Right atrium auricular region (tissue), 2 donors: ENCODE data around the gene DNHD1. TPM values are rescaled to one million over a fixed set of nuclear protein-coding genes. Genes with fewer than 3 reads are reported as not detected.

ENCODE experiments used
- DNase-seq: peaks from one replicate; pipeline ENCODE4 v3.0.0-alpha.2; 2019; ENCODE audit warnings: low spot score
- H3K27ac ChIP-seq, 2 donors: fragments of 200-600 bp; sonication (generic); 1 replicate in 1 of 2; 2 replicates in 1 of 2; pipeline ENCODE4 v1.5.1; 2016 to 2019
- H3K27me3 ChIP-seq, 2 donors: fragments of 200-600 bp; sonication (generic); one replicate each; pipeline versions ENCODE4 v1.5.1 to v1.6.0; 2017 to 2019
- H3K36me3 ChIP-seq: fragments of 200-600 bp; sonication (generic); one replicate; pipeline ENCODE4 v1.5.1; 2016
- H3K4me1 ChIP-seq, 2 donors: fragments of 200-600 bp; sonication (generic); one replicate each; pipeline versions ENCODE4 v1.5.1 to v1.6.0; 2017 to 2019
- H3K4me3 ChIP-seq, 2 donors: fragments of 200-600 bp; sonication (generic); 1 replicate in 1 of 2; 2 replicates in 1 of 2; pipeline ENCODE4 v1.5.1; 2017 to 2019; ENCODE audit warnings: mild to moderate bottlenecking in 1 of 2, moderate library complexity in 1 of 2
- H3K9me3 ChIP-seq, 2 donors: fragments of 200-600 bp; sonication (generic); one replicate each; pipeline ENCODE4 v1.5.1; 2019
- total RNA-seq, 2 donors: library from RNA; depleted of rRNA; stranded (reverse); fragments of >200 nt; gene quantifications; one replicate each; pipeline ENCODE4 v1.1.0, GENCODE V29; 2016
- TF ChIP-seq, protein P1 (sequence below), 2 donors: fragments of 200-600 bp; sonication (generic); IDR thresholded peaks; one replicate each; pipeline ENCODE4 v1.5.1; 2019; ENCODE audit warnings: antibody characterized with exemption in 2 of 2

DNHD1 gene
- total RNA-seq, 2 donors from 2014 or later, result 4.4 to 4.8 TPM

DNA sequence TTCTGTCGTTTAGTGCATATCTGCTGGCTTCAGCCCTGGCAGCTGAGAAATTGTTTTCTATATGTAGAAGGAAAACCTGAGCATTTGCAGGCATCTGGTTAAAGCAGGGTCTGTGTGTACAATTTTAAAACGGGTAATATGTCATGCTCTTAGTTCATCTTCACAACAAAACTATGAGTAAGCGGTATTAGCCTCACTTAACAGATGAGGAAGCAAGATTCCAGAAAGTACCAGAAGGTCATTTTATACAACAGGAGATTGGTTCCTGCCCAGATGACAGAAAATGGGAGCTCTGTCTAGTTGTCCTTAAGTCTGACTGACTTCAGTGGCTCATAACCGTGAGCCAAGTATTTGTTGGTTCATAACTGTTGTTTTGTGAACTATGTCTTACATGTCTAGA, 14.6 kb upstream of the DNHD1 start:
- TF ChIP-seq, protein P1, sequence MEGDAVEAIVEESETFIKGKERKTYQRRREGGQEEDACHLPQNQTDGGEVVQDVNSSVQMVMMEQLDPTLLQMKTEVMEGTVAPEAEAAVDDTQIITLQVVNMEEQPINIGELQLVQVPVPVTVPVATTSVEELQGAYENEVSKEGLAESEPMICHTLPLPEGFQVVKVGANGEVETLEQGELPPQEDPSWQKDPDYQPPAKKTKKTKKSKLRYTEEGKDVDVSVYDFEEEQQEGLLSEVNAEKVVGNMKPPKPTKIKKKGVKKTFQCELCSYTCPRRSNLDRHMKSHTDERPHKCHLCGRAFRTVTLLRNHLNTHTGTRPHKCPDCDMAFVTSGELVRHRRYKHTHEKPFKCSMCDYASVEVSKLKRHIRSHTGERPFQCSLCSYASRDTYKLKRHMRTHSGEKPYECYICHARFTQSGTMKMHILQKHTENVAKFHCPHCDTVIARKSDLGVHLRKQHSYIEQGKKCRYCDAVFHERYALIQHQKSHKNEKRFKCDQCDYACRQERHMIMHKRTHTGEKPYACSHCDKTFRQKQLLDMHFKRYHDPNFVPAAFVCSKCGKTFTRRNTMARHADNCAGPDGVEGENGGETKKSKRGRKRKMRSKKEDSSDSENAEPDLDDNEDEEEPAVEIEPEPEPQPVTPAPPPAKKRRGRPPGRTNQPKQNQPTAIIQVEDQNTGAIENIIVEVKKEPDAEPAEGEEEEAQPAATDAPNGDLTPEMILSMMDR (IDR thresholded peaks at IDR 0.05), result no peak
- DNase-seq, result no peak
- H3K36me3 ChIP-seq, result peaks cover 48% of the 10 kb centered on the region

DNA sequence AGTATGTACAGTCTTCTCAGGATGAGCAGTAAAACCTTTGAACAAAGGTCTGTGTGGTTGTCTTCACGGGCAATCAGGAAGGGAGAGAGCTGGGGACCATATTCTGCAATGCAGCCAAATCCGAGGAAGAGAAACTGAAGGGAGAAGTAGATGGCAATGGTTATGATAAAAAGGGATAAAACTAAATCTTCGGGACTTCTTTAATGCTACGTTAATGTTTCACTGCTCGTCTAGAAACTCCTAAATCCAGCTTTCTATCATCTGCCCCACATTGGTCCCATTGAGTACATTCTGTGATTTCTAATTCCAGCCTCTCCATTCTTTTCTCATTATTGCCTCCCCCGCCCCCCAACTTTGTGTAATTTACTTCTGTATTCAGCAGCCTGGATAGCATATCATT, 14.1 kb upstream of the DNHD1 start:
- DNase-seq, result no peak
- H3K4me1 ChIP-seq, result peaks cover 0 to 31% of the 10 kb centered on the region in 2 donors
- no peak overlapping the region for H3K4me3 ChIP-seq
- TF ChIP-seq, protein P1 (IDR thresholded peaks at IDR 0.05), result no peak
- H3K27me3 ChIP-seq, result no peaks in the 10 kb centered on the region
- no peak overlapping the region for H3K27ac ChIP-seq
- H3K36me3 ChIP-seq, result peaks cover 50% of the 10 kb centered on the region
- no peaks in the 10 kb centered on the region for H3K9me3 ChIP-seq

More for the DNA sequence above, 14.6 kb upstream of the DNHD1 start:
- Histone ChIP-seq H3K27ac (peak overlapping the region; percentile 90 to 94), H3K4me1 (peaks cover 0 to 31% of the 10 kb centered on the region in 2 donors), H3K4me3 (peak overlapping the region; percentile 65 to 70), H3K9me3 (no peaks in the 10 kb centered on the region), H3K27me3 (no peaks in the 10 kb centered on the region)

DNA sequence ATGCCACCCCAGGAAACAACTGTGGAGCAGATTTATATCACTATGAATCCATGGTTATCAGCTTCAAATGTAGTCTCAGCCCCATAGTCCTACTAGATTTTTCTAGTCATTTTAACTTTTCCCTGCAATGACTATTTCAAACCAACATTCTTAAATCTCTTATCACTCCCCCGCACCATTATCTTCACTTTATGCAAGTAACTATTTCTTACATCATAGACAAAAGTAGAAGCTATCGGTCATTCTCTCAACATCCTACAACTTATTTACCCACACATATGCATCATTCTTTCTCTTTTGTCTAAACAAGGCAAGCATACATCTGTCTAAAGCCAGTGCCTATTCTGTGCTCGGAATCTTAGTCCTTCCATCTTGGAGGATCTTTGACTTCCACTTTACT, 11.4 kb upstream of the DNHD1 start:
- H3K4me1 ChIP-seq, result peaks cover 0 to 18% of the 10 kb centered on the region in 2 donors
- no peak overlapping the region for H3K4me3 ChIP-seq
- H3K36me3 ChIP-seq, result peaks cover 40% of the 10 kb centered on the region
- no peaks in the 10 kb centered on the region for H3K9me3 ChIP-seq
- TF ChIP-seq, protein P1 (IDR thresholded peaks at IDR 0.05), result no peak
- no peak overlapping the region for H3K27ac ChIP-seq
- no peak for DNase-seq
- no peaks in the 10 kb centered on the region for H3K27me3 ChIP-seq

DNA sequence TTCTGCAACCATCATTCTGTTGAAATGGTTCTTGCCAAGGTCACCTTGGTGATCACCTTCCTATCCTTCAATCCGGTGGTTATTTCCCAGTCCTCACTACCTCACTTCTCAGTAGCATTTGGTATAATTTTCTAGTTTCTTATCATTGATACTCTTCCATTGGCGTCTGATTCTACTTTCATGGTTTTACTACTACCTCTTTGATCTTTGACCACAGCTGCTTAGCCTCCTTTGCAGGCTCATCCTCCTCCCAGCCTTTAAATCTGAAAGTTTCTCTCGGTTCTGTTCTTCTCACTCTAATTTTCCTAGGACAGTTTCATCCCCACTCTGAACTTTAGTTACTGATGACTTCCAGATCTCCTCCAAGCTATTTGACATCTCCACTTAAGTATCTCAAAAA, 10.8 kb upstream of the DNHD1 start:
- Histone ChIP-seq H3K9me3 (no peaks in the 10 kb centered on the region), H3K36me3 (peaks cover 40% of the 10 kb centered on the region), H3K27ac (peak overlapping the region in 1 of 2 donors; percentile 7), H3K4me1 (peaks cover 0 to 15% of the 10 kb centered on the region in 2 donors), H3K4me3 (no peak overlapping the region), H3K27me3 (no peaks in the 10 kb centered on the region)
- no peak for DNase-seq
- TF ChIP-seq, protein P1 (IDR thresholded peaks at IDR 0.05), result no peak

DNA sequence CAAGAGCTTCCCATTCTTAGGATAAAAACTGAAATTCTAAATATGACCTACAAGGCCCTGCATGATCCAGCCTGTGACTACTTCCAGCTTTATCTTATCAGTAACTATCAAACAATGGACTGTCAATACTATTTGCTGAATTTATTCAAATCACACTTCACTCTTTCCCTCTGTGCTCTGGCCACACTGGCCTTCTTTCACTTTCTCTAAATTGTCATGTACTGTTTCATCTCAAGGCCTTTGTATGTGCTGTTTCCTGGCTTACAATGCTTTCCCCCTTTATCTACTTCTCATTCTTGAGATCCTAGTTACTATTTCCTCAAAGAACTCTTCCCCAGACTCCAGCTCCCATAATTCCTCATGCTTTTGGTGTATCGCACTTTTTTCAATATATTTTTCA, 10.1 kb upstream of the DNHD1 start:
- no peak for DNase-seq

More for the DNA sequence above, 10.1 kb upstream of the DNHD1 start:
- Histone ChIP-seq H3K4me3 (no peak overlapping the region), H3K4me1 (peaks cover 0 to 12% of the 10 kb centered on the region in 2 donors), H3K36me3 (peaks cover 41% of the 10 kb centered on the region), H3K9me3 (no peaks in the 10 kb centered on the region), H3K27me3 (no peaks in the 10 kb centered on the region), H3K27ac (no peak overlapping the region)
- TF ChIP-seq, protein P1 (IDR thresholded peaks at IDR 0.05), result no peak
